MM.1S (cell line): ENCODE data around the gene CLPTM1L.

Experiments used
- DNase-seq: peaks from one replicate; pipeline ENCODE4 v3.0.0-alpha.2; 2015
- H2AFZ ChIP-seq: fragments of 300-600 bp; sonication (generic); 2 replicates; pipeline ENCODE4 v1.6.0; 2016; ENCODE audit warnings: antibody characterized with exemption, low read length
- H3F3A ChIP-seq: fragments of 300-600 bp; sonication (generic); 2 replicates; pipeline ENCODE4 v1.6.1; 2016; ENCODE audit warnings: mild to moderate bottlenecking, antibody characterized with exemption, low read length, moderate library complexity, mixed read lengths; ENCODE audit not compliant: insufficient read depth
- H3K27ac ChIP-seq: fragments of 300-600 bp; sonication (generic); 2 replicates; pipeline ENCODE4 v1.5.1; 2016; ENCODE audit warnings: mild to moderate bottlenecking, low read length
- H3K27me3 ChIP-seq: fragments of 300-600 bp; sonication (generic); replicated peaks from 2 replicates; pipeline ENCODE4 v1.6.0; 2016; ENCODE audit warnings: low read length; ENCODE audit not compliant: insufficient read depth
- H3K36me3 ChIP-seq: fragments of 300-600 bp; sonication (generic); replicated peaks from 2 replicates; pipeline ENCODE4 v1.6.1; 2016; ENCODE audit warnings: mild to moderate bottlenecking, low read length, mixed read lengths; ENCODE audit not compliant: insufficient read depth
- H3K4me1 ChIP-seq: fragments of 300-600 bp; sonication (generic); 2 replicates; pipeline ENCODE4 v1.6.1; 2016; ENCODE audit warnings: low read length, mixed read lengths
- H3K4me2 ChIP-seq: fragments of 300-600 bp; sonication (generic); 2 replicates; pipeline ENCODE4 v1.6.0; 2016; ENCODE audit warnings: low read depth, low read length
- H3K4me3 ChIP-seq: fragments of 300-600 bp; sonication (generic); 2 replicates; pipeline ENCODE4 v1.5.1; 2016; ENCODE audit warnings: low read length, mixed read lengths
- H3K79me2 ChIP-seq: fragments of 300-600 bp; sonication (generic); 2 replicates; pipeline ENCODE4 v1.6.1; 2016; ENCODE audit warnings: mixed run types, low read length, mixed read lengths
- H3K9ac ChIP-seq: fragments of 300-600 bp; sonication (generic); 2 replicates; pipeline ENCODE4 v1.6.1; 2016; ENCODE audit warnings: low read length, mixed read lengths
- H3K9me2 ChIP-seq: fragments of 300-600 bp; sonication (generic); replicated peaks from 2 replicates; pipeline ENCODE4 v1.6.1; 2016; ENCODE audit warnings: mild to moderate bottlenecking, low read length, mixed read lengths; ENCODE audit not compliant: insufficient read depth
- H3K9me3 ChIP-seq: fragments of 300-600 bp; sonication (generic); replicated peaks from 2 replicates; pipeline ENCODE4 v1.6.1; 2016; ENCODE audit warnings: mild to moderate bottlenecking, low read length, mixed read lengths; ENCODE audit not compliant: insufficient read depth
- H4K20me1 ChIP-seq: fragments of 300-600 bp; sonication (generic); 2 replicates; pipeline ENCODE4 v1.6.1; 2016; ENCODE audit warnings: mild to moderate bottlenecking, low read length, moderate library complexity, mixed read lengths; ENCODE audit not compliant: insufficient read depth
- EZH2 ChIP-seq: fragments of 300-600 bp; sonication (generic); optimal IDR thresholded peaks from 2 replicates; pipeline ENCODE3; 2017; ENCODE audit warnings: low read depth, mild to moderate bottlenecking, antibody characterized with exemption, low read length, mixed read lengths
- EZH2phosphoT487 ChIP-seq: fragments of 300-600 bp; sonication (generic); IDR thresholded peaks from 2 replicates; pipeline ENCODE4 v1.6.1; 2018; ENCODE audit warnings: antibody characterized with exemption, low read length
- TF ChIP-seq, protein P1 (sequence below): fragments of 300-600 bp; sonication (generic); IDR thresholded peaks from 2 replicates; pipeline ENCODE4 v1.5.1; 2016; ENCODE audit warnings: antibody characterized with exemption, low read length, mixed read lengths

Gene CLPTM1L

DNA sequence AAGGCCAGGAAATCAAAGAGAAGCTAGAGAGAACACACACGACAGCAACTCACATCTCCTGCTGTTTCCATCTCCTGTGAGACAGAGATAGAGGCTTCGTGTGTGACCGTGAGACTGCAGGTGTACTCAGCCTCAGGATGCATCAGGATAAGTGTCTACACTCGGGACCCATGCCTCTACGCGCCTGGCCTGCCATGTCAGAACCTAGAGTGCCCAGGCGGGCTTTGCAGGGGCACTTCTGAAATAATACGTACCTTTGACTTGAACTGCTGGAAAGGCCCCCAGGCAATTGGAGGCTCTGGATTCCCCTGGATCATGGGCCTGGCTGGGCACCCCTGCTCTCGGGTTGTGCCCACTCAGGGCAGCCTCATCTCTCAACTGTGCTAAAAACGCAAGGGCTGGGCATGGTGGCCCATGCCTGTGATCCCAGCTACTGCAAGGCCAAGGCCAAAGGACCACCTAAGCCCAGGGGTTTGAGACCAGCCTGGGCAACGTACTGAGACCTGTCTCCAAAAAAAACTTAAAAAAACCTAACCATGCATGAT, 13.0 kb downstream of the CLPTM1L start:
- H4K20me1 ChIP-seq: peaks cover 25% of the 10 kb centered on the region
- H3K4me2 ChIP-seq: no peak overlapping the region
- no peak overlapping the region for H3K4me3 ChIP-seq
- peaks cover 97% of the 10 kb centered on the region for H3K79me2 ChIP-seq
- no peak overlapping the region for H3K9ac ChIP-seq
- no peaks in the 10 kb centered on the region for H3K9me2 ChIP-seq
- peaks cover 56% of the 10 kb centered on the region for H3K36me3 ChIP-seq
- H3K4me1 ChIP-seq: peaks cover 41% of the 10 kb centered on the region
- H3K9me3 ChIP-seq: no peaks in the 10 kb centered on the region
- H3F3A ChIP-seq: peaks cover 58% of the 10 kb centered on the region
- TF ChIP-seq EZH2phosphoT487 (no peak), EZH2 (no peak)
- TF ChIP-seq, protein P1, sequence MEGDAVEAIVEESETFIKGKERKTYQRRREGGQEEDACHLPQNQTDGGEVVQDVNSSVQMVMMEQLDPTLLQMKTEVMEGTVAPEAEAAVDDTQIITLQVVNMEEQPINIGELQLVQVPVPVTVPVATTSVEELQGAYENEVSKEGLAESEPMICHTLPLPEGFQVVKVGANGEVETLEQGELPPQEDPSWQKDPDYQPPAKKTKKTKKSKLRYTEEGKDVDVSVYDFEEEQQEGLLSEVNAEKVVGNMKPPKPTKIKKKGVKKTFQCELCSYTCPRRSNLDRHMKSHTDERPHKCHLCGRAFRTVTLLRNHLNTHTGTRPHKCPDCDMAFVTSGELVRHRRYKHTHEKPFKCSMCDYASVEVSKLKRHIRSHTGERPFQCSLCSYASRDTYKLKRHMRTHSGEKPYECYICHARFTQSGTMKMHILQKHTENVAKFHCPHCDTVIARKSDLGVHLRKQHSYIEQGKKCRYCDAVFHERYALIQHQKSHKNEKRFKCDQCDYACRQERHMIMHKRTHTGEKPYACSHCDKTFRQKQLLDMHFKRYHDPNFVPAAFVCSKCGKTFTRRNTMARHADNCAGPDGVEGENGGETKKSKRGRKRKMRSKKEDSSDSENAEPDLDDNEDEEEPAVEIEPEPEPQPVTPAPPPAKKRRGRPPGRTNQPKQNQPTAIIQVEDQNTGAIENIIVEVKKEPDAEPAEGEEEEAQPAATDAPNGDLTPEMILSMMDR: no peak
- no peaks in the 10 kb centered on the region for H3K27me3 ChIP-seq
- H3K27ac ChIP-seq: peak overlapping the region; percentile 9; the same call in 1 of the 2 replicates
- H2AFZ ChIP-seq: no peak overlapping the region
- no peak for DNase-seq

DNA sequence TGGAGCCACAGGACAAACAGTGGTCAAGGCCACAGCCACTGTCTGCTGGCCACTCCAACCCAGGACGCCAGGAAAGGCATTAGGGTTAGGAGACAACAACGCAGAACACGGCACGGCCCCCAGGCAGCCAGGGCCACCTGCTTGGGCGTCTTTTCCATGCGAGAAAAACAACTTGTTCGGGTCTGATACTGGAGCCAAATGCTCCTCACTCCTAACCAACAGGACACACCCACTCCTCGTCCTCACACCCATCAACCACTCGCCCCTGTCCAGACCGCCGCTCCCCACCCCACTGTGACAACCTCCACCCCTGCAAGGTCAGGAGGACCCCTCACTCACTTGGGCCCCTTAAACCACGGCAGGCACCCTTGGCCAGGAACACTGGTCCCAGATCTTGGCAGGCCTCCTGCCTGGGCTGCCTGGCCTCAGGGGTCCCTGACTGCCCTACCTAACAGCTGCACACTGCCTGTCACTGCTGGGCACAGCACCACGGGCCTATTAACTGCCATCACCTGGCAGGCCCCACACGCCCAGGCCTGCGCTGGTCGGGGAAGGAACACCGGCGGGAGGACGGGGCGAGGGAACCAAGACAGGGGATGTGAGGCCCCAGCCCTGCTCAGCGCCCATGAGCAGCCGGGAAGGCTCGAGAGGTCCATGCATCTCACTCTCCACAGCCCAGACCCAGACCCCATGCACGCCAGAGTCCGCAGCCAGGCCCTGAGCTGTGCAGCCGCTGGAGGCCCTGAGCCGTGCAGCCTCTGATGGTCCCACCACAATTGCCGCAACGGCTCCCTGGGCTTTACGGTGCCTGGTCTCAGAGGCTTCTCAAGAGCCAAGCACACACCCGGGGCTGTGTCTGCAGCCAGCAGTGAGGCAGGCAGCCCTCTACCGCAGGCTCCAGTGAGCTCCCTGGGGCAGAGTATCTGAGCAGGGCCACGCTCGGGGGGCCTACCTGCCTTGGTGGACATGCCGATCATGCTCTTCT, 13.8 kb downstream of the CLPTM1L start:
- peaks cover 97% of the 10 kb centered on the region for H3K79me2 ChIP-seq
- H3K9me3 ChIP-seq: no peaks in the 10 kb centered on the region
- H3K4me1 ChIP-seq: peaks cover 34% of the 10 kb centered on the region
- peaks cover 25% of the 10 kb centered on the region for H4K20me1 ChIP-seq
- H2AFZ ChIP-seq: no peak overlapping the region
- peaks cover 56% of the 10 kb centered on the region for H3K36me3 ChIP-seq
- H3K4me3 ChIP-seq: no peak overlapping the region
- no peak overlapping the region for H3K4me2 ChIP-seq
- no peaks in the 10 kb centered on the region for H3K9me2 ChIP-seq
- H3K27me3 ChIP-seq: no peaks in the 10 kb centered on the region
- no peak for DNase-seq
- peak overlapping the region; percentile 23; the same call in 1 of the 2 replicates for H3K27ac ChIP-seq
- TF ChIP-seq EZH2phosphoT487 (no peak), EZH2 (no peak)
- TF ChIP-seq, protein P1: no peak
- H3K9ac ChIP-seq: no peak overlapping the region
- peaks cover 52% of the 10 kb centered on the region for H3F3A ChIP-seq

GRCh38 chr5:1330146-1330846, 14.6 kb downstream of the CLPTM1L start:
- no peak overlapping the region for H3K4me3 ChIP-seq
- DNase-seq: no peak

More at GRCh38 chr5:1330146-1330846, 14.6 kb downstream of the CLPTM1L start:
- TF ChIP-seq EZH2 (no peak), EZH2phosphoT487 (no peak)
- TF ChIP-seq, protein P1: no peak
- Histone ChIP-seq H2AFZ (no peak overlapping the region), H3K36me3 (peaks cover 54% of the 10 kb centered on the region), H3K9me2 (no peaks in the 10 kb centered on the region), H3K9me3 (no peaks in the 10 kb centered on the region), H3K79me2 (peaks cover 97% of the 10 kb centered on the region), H3K4me1 (peaks cover 28% of the 10 kb centered on the region), H4K20me1 (peaks cover 25% of the 10 kb centered on the region), H3K9ac (no peak overlapping the region), H3K27me3 (no peaks in the 10 kb centered on the region), H3K4me2 (no peak overlapping the region), H3F3A (peaks cover 49% of the 10 kb centered on the region), H3K27ac (peak overlapping the region; percentile 23; the same call in 1 of the 2 replicates)
